Measurements from ENCODE around the gene CD40LG.
A peak's percentile ranks its signal among the peaks of the same experiment; 100 is the strongest.

CD40LG gene

DNA sequence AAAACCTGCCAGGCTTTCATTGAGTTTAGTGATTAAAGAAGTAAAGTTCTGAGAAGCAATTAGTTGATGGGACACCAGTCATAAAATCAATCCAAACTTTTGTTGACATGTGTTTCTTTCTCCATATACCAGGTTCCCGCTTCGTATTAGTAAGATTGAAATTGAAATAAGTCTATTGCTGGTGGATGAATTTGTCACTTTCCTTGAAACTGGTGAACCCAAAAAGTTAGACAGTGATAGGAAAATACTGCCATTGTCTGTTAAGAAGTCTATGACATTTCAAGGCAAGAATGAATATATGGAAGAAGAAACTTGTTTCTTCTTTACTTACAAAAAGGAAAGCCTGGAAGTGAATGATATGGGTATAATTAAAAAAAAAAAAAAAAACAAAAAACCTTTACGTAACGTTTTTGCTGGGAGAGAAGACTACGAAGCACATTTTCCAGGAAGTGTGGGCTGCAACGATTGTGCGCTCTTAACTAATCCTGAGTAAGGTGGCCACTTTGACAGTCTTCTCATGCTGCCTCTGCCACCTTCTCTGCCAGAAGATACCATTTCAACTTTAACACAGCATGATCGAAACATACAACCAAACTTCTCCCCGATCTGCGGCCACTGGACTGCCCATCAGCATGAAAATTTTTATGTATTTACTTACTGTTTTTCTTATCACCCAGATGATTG lies at the start of gene CD40LG:
TSS of gene CD40LG (plus strand) at position 482 of the 684 bp plus-strand sequence. CDS start at position 573, 91 bp downstream.
- Mint-ChIP-seq H3K27ac (peak within 1 kb of the TSS; percentile 82), H3K4me3 (peak within 1 kb of the TSS; percentile 73), H3K4me1 (peaks cover 32% of the 10 kb centered on the region), H3K9me3 (no peaks in the 10 kb centered on the region), H3K36me3 (peaks cover 32% of the 10 kb centered on the region)
- peak; percentile 53 for ATAC-seq
- DNase-seq (ENCODE audit: low spot score in 2 of 2) = no peak

DNA sequence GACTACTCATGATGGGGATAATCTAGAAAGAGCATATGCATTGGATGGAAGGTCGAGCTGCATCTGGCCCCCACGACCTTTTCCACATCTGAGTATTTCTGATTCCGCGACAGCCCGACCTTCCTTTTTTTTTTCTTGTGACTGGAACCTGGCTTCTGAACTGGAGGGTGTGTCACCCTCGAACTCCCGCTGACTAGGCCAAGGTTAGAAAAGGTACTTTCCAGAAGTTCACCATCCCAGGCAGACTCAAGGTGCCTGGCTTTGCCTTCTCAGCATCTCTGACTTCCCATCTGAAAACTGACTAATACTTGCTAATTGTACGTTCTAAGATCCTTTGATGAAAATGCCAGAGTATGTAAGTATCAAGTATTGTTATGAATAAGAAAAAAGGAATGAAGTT lies 49.3 kb upstream of the CD40LG start:
- H3K36me3 Mint-ChIP-seq = no peaks in the 10 kb centered on the region
- H3K9me3 Mint-ChIP-seq = peaks cover 2% of the 10 kb centered on the region
- H3K4me3 Mint-ChIP-seq = no peak overlapping the region
- peaks cover 29% of the 10 kb centered on the region for H3K4me1 Mint-ChIP-seq
- ATAC-seq (peak; percentile 81), DNase-seq (ENCODE audit: low spot score in 2 of 2) (no peak)
- H3K27ac Mint-ChIP-seq = peak overlapping the region; percentile 76

DNA sequence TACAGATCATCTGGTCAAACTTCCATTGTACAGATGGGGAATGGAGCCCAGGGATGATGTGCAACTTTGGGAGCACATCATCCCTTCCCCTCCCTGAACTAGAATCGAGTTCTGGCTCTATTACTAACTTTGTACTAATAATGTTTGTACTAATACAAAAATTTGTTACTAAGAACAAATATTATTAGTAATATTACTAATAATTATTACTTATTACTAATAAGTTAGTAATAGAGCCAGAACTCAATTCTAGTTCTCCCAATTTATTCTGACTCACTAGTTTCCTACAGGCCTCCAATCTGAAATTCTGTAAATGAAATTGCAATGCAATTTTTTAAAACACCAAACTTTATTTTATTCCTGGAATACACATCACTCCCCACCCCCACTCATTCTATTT lies 47.9 kb upstream of the CD40LG start:
- Mint-ChIP-seq H3K9me3 (peaks cover 2% of the 10 kb centered on the region), H3K4me3 (no peak overlapping the region), H3K27ac (no peak overlapping the region), H3K4me1 (peaks cover 32% of the 10 kb centered on the region), H3K36me3 (no peaks in the 10 kb centered on the region)
- DNase-seq (ENCODE audit: low spot score in 2 of 2) (no peak), ATAC-seq (no peak)

DNA sequence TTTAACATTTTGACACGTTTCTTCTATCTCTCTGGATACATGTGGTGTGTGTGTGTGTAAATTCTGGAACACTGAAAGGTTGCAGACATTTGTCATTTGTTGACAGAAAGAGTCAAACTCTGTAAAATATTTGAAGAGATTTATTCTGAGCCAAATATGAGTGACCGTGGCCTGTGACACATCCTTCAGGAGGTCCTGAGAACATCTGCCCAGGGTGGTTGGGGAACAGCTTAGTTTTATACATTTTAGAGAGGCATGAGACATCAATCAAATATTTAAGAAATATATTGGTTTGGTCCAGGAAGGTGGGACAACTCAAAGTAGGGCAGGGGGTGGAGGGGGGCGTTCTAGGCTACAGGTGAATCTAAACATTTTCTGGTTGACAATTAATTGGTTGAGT lies 40.7 kb upstream of the CD40LG start:
- no peak overlapping the region for H3K4me3 Mint-ChIP-seq
- H3K4me1 Mint-ChIP-seq = peaks cover 30% of the 10 kb centered on the region
- H3K36me3 Mint-ChIP-seq = no peaks in the 10 kb centered on the region
- H3K27ac Mint-ChIP-seq = no peak overlapping the region
- ATAC-seq (no peak), DNase-seq (ENCODE audit: low spot score in 2 of 2) (no peak)
- H3K9me3 Mint-ChIP-seq = no peaks in the 10 kb centered on the region

DNA sequence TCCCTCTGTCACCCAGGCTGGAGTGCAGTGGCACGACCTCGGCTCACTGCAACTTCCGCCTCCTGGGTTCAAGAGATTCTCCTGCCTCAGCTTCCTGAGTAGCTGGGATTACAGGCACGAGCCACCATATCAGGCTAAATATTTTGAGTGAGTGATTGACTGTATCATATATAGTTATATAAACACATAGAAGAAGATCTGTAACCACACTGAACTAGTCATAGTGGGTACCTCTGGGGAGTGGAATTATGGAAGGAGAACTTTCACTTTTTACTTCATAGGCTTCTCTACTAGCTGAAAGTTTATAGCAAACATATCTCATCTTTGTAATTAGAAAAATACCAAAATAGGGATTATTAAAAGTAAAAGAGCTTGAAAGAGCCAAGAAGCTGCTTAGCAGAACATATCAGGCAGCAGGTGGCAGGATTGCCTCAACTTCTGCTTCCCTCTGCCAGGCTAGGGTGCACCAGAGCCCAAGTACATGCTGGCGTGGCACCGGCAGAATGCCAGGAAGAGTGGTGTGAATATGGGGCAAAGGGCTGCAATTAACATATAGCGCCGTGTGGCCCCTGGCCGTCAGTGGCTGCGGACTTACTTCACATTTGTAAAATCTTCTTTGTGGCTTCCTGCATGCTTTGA lies 39.5 kb upstream of the CD40LG start:
- Mint-ChIP-seq H3K4me1 (peaks cover 26% of the 10 kb centered on the region), H3K27ac (no peak overlapping the region), H3K9me3 (no peaks in the 10 kb centered on the region), H3K4me3 (peak overlapping the region; percentile 14), H3K36me3 (no peaks in the 10 kb centered on the region)
- DNase-seq (ENCODE audit: low spot score in 2 of 2) (no peak), ATAC-seq (peak; percentile 84)

DNA sequence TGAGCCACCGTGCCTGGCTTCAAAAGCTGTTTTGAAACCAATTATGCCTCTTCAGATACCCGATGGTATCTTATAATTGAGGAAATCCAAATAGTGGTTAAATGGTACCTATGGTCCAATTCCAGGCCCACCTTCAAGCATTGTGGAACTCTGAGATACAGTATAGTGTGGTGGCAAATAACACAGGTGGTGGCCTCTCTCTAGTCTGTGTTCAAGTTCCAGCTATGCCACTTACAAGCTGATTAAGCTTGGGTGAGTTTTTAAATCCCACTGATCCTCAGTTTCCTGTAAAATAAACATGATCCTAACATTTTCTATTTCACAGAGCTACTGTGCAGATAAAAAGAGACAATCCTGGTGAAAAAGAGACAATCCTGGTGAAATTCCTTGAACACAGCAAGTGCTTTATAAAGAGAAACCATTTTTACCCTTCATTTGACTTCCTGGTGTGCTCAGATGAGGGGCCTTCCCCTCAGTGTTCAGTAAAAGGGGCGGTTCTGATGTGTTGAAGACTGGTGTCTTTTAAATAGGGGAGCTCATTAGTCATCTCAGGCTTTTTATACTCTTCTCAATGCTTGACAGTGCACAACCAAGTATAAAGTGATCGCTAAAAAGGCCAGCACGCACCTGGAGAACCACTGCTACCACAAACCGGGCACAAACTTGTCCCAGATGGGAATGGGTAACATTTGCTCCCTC lies 30.8 kb upstream of the CD40LG start:
- Mint-ChIP-seq H3K4me1 (peaks cover 27% of the 10 kb centered on the region), H3K4me3 (no peak overlapping the region)
- peak; percentile 92 for ATAC-seq

DNA sequence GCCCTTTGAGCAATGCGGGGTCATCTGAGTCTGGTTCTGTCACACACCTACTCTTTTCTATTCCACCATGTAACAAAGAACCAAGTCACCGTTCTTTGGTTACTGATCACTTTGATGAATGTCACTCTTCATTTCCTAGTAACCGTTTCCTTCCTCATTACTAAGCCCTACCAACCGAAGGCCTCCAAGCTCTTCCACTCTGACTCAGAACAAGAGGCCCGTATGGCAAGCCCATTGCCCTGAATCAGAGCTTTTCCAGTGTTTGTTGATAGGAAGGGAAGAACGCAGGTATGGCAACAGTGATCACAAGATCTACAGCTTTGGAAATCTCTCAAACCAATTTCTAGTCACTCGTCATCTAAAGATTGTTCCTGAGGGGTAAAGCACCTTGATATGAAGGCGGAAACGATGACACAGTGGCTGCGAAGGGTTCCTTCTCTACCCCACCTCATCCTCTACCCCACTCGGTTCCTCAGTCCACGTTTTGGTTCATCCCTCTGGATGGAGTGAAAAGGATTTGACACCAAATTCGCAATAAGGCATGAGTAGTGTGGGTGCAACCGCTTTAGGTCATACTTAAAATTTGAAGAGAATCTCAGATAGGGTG lies 28.0 kb upstream of the CD40LG start:
- DNase-seq (ENCODE audit: low spot score in 2 of 2) = no peak
- H3K27ac Mint-ChIP-seq = peak overlapping the region; percentile 73
- H3K9me3 Mint-ChIP-seq = no peaks in the 10 kb centered on the region
- ATAC-seq = peak; percentile 87
- H3K4me3 Mint-ChIP-seq = no peak overlapping the region
- peaks cover 46% of the 10 kb centered on the region for H3K4me1 Mint-ChIP-seq
- H3K36me3 Mint-ChIP-seq = peaks cover 14% of the 10 kb centered on the region

More for the DNA sequence above, 30.8 kb upstream of the CD40LG start:
- no peaks in the 10 kb centered on the region for H3K9me3 Mint-ChIP-seq
- no peaks in the 10 kb centered on the region for H3K36me3 Mint-ChIP-seq
- no peak for DNase-seq (ENCODE audit: low spot score in 2 of 2)
- peak overlapping the region; percentile 37 for H3K27ac Mint-ChIP-seq

DNA sequence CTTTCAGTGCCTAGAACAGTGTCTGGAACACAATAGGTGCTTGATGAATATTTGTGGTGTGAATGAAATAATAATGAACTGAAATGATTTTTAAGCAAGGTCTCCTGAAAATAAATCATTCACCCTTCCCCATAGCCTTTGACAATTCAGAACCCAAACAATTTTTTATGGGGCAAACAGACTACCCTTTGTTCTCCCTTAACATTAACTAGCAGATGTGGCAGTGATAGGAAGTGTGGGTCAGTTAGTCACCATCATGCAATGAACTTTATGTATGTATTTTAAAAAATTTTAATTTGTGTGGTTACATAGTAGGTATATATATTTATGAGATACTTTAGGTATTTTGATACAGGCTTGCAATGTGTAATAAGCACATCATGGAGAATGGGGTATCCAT lies 27.2 kb upstream of the CD40LG start:
- no peak overlapping the region for H3K4me3 Mint-ChIP-seq
- no peak for DNase-seq (ENCODE audit: low spot score in 2 of 2)
- H3K27ac Mint-ChIP-seq = peak overlapping the region; percentile 73
- H3K4me1 Mint-ChIP-seq = peaks cover 45% of the 10 kb centered on the region
- H3K9me3 Mint-ChIP-seq = no peaks in the 10 kb centered on the region
- H3K36me3 Mint-ChIP-seq = peaks cover 14% of the 10 kb centered on the region
- ATAC-seq = no peak

DNA sequence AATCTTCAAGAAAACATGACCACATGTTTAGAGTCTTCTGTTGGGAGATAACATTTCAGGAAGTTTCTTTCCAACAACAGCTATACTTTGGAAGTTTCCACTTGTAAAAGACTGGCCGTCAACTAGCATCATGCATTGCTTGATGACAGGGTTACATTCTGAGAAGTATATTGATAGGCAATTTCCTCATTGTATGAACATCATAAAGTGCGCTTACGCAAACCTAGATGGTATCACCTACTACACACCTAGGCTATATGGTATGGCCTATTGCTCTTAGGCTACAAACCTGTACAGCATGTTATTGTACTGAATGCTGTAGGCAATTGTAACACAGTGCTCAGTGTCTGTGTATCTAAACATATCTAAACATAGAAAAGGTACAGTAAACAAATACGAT lies 25.4 kb upstream of the CD40LG start:
- Mint-ChIP-seq H3K9me3 (no peaks in the 10 kb centered on the region), H3K4me3 (no peak overlapping the region), H3K27ac (no peak overlapping the region), H3K4me1 (peaks cover 59% of the 10 kb centered on the region), H3K36me3 (peaks cover 25% of the 10 kb centered on the region)
- ATAC-seq (no peak), DNase-seq (ENCODE audit: low spot score in 2 of 2) (no peak)

DNA sequence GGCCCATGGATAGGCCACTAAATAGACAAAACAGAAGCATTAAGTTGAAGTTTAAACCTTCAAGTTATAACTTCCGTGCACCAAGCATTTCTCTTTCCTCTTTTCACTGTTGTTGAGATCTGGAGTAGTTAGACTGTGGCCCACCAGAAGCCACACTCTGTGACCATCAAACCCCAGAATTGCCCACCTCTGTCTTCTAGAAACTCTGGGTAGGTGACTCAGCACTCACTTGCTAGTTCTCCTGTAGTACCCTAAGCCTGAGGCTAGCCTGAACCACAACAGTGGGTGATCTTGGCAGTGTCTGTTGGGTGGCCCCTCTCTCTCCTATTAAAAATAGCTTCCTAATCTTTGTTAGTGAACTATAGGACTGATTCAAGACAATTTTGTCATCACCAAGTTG lies 24.6 kb upstream of the CD40LG start:
- H3K9me3 Mint-ChIP-seq = no peaks in the 10 kb centered on the region
- H3K4me1 Mint-ChIP-seq = peaks cover 66% of the 10 kb centered on the region
- ATAC-seq = peak; percentile 69
- H3K4me3 Mint-ChIP-seq = peak overlapping the region; percentile 29
- peak overlapping the region; percentile 80 for H3K27ac Mint-ChIP-seq
- peaks cover 28% of the 10 kb centered on the region for H3K36me3 Mint-ChIP-seq
- DNase-seq (ENCODE audit: low spot score in 2 of 2) = peak in 1 of 2 donors; percentile 70

DNA sequence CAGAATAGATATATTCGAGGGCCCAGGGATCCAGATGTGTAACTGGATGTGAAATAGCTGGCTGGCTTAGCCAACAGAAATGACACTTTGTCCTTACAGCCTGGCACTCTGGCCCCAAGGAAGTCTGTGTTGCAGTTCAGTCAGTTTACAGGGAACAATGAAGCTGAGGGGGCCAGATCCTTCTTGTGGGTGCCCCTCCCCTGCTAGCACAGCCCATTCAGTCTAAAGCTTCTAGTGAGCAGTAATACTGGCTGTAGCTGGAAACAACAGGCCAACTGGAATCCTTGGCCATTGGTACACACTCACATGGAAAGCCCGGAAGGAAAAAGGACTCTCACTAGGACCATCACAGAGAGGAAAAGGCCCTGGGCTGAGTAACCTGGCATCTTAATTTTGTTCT lies 22.7 kb upstream of the CD40LG start:
- Mint-ChIP-seq H3K4me1 (peaks cover 61% of the 10 kb centered on the region), H3K27ac (peak overlapping the region; percentile 93), H3K4me3 (no peak overlapping the region), H3K36me3 (peaks cover 28% of the 10 kb centered on the region), H3K9me3 (no peaks in the 10 kb centered on the region)
- ATAC-seq = no peak
- no peak for DNase-seq (ENCODE audit: low spot score in 2 of 2)

DNA sequence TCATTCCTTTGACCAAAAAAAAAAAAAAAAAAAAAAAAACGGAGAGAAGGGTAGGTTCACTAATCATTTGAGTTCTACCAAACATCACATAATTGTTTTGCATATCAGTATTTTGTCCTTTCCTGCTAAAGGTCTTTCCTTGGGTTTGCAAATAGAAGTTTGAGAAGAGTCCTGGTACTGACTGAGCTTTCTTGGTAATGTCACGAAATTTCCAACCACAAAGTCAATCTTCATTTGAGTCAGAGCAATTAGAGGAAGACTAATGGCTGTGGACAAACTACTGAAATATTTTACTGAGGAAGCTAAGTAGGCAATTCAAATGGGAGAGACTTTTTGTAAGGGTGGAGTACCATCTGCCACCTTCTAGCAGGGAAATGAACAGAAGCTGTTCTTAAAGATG lies 21.7 kb upstream of the CD40LG start:
- DNase-seq (ENCODE audit: low spot score in 2 of 2) (no peak), ATAC-seq (peak; percentile 57)
- Mint-ChIP-seq H3K4me1 (peaks cover 66% of the 10 kb centered on the region), H3K27ac (peak overlapping the region; percentile 93), H3K4me3 (peak overlapping the region; percentile 45), H3K36me3 (peaks cover 28% of the 10 kb centered on the region), H3K9me3 (no peaks in the 10 kb centered on the region)

DNA sequence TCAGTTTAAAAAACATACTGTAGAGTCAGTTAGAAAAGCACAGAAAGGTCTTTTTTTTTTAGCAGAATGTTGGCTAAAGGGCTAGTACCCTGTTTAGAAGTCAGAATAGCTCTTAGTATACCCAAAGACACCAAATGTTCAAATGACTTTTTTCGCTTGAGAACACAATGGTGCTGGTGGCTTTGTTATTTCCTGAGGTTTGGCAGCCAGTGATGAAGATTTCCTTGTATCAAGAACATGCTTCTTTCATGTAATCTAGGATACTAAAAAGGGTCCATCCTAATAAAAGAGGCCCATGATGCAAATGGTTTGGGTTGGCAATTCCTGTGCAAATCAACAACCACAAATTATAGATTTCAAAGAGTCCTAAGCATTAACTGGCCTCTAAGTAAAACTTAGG lies 21.1 kb upstream of the CD40LG start:
- peaks cover 66% of the 10 kb centered on the region for H3K4me1 Mint-ChIP-seq
- H3K9me3 Mint-ChIP-seq = no peaks in the 10 kb centered on the region
- DNase-seq (ENCODE audit: low spot score in 2 of 2) (no peak), ATAC-seq (no peak)
- peak overlapping the region; percentile 45 for H3K4me3 Mint-ChIP-seq
- peak overlapping the region; percentile 93 for H3K27ac Mint-ChIP-seq
- H3K36me3 Mint-ChIP-seq = peaks cover 28% of the 10 kb centered on the region

DNA sequence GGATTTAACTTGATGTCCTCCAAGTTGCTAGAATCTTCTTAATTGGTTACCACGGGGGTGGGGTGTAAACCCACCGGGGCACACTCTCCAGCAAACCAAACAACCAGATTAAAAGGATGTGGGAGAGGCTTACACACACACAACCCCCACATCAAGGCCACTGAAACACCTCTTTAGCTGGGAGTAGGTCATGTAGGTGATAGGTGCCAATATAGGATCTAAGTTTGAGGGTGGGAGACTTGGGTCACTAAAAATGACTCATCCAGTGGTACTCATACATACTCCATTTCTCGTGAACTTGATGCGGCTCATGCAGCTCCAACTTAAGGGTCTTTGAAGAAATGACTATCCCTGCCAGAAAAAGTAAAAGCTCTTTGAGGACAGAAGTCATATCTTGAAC lies 20.5 kb upstream of the CD40LG start:
- H3K4me1 Mint-ChIP-seq = peaks cover 69% of the 10 kb centered on the region

DNA sequence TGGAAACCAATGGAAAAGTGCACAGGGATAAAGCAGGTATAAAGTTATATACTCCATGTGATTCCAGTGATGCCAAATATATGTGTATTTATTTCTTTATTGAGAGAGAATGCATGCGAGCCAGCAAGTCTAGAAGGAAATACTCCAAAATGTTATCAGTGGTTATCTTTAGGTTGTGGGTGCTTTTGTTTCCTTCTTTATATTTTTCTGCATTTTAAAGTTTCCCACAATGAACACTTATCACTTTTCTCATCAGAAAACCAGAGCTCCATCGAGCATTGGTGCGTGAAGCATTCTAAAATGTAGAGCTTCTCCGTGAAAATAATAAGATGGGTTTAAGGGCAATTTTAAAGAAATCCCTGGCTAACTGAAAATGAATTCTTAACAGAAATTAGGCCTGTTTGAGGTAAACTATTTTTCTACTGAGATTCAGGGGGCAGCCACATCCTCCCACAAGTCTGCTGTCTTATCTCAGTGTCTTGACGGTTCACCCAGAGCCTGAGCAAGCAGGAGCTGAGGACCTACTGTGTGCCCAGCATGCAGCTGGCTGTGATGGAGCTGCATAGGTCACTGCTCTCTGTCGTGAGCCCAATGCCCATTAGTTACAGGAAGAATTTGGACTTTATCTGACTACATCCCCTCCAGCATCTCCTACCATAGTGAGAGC lies 18.7 kb upstream of the CD40LG start:
- Mint-ChIP-seq H3K4me3 (peak overlapping the region; percentile 19), H3K4me1 (peaks cover 66% of the 10 kb centered on the region), H3K27ac (no peak overlapping the region), H3K9me3 (no peaks in the 10 kb centered on the region), H3K36me3 (peaks cover 19% of the 10 kb centered on the region)
- DNase-seq (ENCODE audit: low spot score in 2 of 2) = no peak
- no peak for ATAC-seq

More for the DNA sequence above, 20.5 kb upstream of the CD40LG start:
- Mint-ChIP-seq H3K27ac (peak overlapping the region; percentile 93), H3K4me3 (peak overlapping the region; percentile 45), H3K36me3 (peaks cover 28% of the 10 kb centered on the region), H3K9me3 (no peaks in the 10 kb centered on the region)
- peak in 1 of 2 donors; percentile 56 for DNase-seq (ENCODE audit: low spot score in 2 of 2)
- ATAC-seq = peak; percentile 88
